Measurements from ENCODE around the gene TMEM120B.

Gene TMEM120B

DNA sequence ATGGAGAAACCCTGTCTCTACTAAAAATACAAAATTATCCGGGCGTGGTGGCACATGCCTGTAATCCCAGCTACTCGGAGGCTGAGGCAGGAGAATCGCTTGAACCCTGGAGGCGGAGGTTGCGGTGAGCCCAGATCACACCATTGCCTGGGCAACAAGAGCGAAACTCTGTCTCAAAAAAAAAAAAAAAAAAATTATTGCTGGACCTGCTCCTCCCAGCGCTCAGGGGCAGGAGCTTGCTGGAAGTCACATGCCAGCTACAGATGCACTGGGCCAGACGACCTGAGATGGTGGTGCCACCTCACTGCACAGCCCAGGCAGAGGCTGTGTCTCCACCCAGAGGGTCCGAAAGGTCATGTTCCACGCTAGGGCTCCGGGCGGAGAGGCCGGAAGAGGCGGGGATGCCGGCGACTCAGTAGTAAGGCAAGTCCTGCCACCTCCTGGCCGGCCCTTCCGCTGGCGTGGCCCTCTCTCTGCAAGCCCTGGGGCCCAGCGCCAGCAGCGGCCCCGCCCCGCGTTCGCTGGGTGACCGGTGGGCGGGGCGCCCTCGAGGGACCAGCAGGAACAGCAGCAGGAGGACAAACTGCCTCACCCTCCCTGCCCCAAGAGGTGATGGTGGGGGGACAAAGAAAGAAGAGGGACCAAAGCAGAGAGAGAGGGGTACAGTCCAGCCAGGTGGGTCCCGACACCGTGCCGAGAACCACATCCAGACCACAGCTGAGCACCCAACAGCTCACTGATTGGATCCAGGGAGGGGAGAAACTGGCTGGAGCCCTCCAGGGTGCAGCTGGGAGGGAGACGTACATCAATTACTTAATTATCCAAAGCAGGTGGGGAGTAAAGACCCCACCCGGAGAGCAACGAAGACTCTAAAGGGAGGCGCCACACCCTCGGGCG, 84.6 kb downstream of the TMEM120B start:
- Histone ChIP-seq H3K27me3 (ENCODE audit: low read depth, low read length) (no peaks in the 10 kb centered on the region), H3K4me3 (ENCODE audit: low read depth in 1 of 2, low read length in 2 of 2) (peak overlapping the region; percentile 43 to 62), H3K36me3 (ENCODE audit: control insufficient read depth in 1 of 2, insufficient read depth in 2 of 2, low read length in 2 of 2) (peaks cover 0 to 10% of the 10 kb centered on the region in 2 donors), H3K27ac (ENCODE audit: low read length) (peak overlapping the region; percentile 94), H3K9me3 (ENCODE audit: control insufficient read depth in 1 of 2, low read length in 2 of 2) (no peaks in the 10 kb centered on the region), H3K4me1 (ENCODE audit: control insufficient read depth in 1 of 2, insufficient read depth in 2 of 2, low read length in 2 of 2) (peaks cover 37 to 56% of the 10 kb centered on the region in 2 donors)

DNA sequence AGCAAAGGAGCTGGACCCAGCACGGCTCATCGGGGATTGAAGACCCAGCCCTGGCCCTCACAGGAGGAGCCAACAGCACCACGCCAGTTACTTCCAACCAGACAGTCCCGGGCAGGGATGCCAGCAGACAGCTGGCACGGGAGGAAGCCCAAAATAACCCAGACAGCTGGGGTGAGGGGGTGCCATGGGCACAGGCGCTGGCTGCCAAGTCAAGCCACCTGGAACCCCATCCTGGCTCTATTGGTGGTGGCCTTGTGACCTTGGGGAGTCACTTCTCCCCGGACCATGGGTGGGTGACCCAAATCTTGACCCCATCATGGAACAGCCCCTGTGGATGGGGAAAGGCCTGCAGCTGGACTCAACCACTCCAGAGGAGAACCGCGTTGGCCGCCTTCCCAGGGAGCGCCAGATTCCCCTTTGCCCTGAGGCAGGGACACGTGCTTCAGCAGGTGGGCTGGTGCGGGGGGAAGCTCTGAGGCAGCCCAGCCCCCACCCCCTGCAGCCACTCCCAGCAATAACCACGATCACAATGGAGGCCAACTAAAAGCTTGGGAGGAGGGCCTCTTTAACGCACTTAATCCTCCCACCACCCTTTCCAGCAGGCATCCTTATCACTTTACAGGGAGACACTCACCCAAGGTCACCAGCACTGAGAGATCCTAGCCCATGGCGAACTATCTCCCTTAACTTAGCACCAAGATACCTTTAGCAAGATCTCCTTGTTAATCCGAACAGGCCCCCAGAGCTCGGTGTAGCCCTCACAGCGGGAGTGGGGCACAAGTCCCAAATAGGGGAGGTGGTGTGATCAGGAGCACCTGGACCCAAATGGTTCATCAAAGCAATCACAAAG, 85.6 kb downstream of the TMEM120B start:
- H3K4me1 ChIP-seq (ENCODE audit: control insufficient read depth in 1 of 2, insufficient read depth in 2 of 2, low read length in 2 of 2) = peaks cover 37 to 56% of the 10 kb centered on the region in 2 donors

GRCh38 chr12:121798787-121799155, 86.2 kb downstream of the TMEM120B start:
- peaks cover 0 to 10% of the 10 kb centered on the region in 2 donors for H3K36me3 ChIP-seq (ENCODE audit: control insufficient read depth in 1 of 2, insufficient read depth in 2 of 2, low read length in 2 of 2)
- H3K27ac ChIP-seq (ENCODE audit: low read length) = peak overlapping the region; percentile 94
- H3K27me3 ChIP-seq (ENCODE audit: low read depth, low read length) = no peaks in the 10 kb centered on the region
- H3K4me3 ChIP-seq (ENCODE audit: low read depth in 1 of 2, low read length in 2 of 2) = peak overlapping the region; percentile 43 to 62
- H3K9me3 ChIP-seq (ENCODE audit: control insufficient read depth in 1 of 2, low read length in 2 of 2) = no peaks in the 10 kb centered on the region
- peaks cover 37 to 54% of the 10 kb centered on the region in 2 donors for H3K4me1 ChIP-seq (ENCODE audit: control insufficient read depth in 1 of 2, insufficient read depth in 2 of 2, low read length in 2 of 2)

More for the DNA sequence above, 85.6 kb downstream of the TMEM120B start:
- Histone ChIP-seq H3K27ac (ENCODE audit: low read length) (peak overlapping the region; percentile 94), H3K36me3 (ENCODE audit: control insufficient read depth in 1 of 2, insufficient read depth in 2 of 2, low read length in 2 of 2) (peaks cover 0 to 10% of the 10 kb centered on the region in 2 donors), H3K9me3 (ENCODE audit: control insufficient read depth in 1 of 2, low read length in 2 of 2) (no peaks in the 10 kb centered on the region), H3K27me3 (ENCODE audit: low read depth, low read length) (no peaks in the 10 kb centered on the region), H3K4me3 (ENCODE audit: low read depth in 1 of 2, low read length in 2 of 2) (peak overlapping the region; percentile 43 to 62)

DNA sequence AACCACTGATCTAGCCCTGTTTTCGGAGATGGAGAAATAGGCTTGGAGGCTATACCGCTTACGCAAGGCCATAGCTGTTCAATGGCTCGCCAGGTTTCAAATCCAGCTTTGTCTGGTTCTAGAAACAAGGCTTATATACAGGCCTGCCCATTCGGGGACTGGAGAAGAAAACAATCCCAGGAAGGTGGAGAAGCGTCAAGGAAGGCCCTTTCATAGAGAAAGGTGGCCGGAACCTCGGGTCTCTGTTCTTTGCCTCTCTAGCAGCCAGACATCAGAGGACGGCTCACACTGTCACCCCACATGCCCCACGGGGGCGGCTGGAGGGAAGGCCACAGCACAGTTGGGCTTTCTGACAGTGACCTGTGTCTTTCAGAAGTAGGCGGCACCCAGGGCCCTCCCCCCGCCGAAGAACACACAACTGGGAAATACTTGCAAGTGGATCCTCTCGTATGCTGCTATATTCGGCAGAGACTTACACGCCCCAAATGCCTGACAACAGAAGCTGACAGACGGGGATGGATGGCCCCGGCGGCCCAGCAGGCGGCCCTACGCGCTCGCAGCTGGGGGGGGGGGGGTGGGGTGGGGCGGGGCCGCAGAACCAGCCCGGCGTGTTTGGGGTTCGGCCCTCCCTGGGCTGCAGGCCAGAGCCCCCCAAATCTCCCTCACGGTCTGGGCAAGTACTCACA, 86.7 kb downstream of the TMEM120B start:
- peak overlapping the region; percentile 94 for H3K27ac ChIP-seq (ENCODE audit: low read length)
- no peaks in the 10 kb centered on the region for H3K9me3 ChIP-seq (ENCODE audit: control insufficient read depth in 1 of 2, low read length in 2 of 2)
- H3K27me3 ChIP-seq (ENCODE audit: low read depth, low read length) = no peaks in the 10 kb centered on the region
- H3K4me1 ChIP-seq (ENCODE audit: control insufficient read depth in 1 of 2, insufficient read depth in 2 of 2, low read length in 2 of 2) = peaks cover 37 to 48% of the 10 kb centered on the region in 2 donors
- peaks cover 0 to 10% of the 10 kb centered on the region in 2 donors for H3K36me3 ChIP-seq (ENCODE audit: control insufficient read depth in 1 of 2, insufficient read depth in 2 of 2, low read length in 2 of 2)
- H3K4me3 ChIP-seq (ENCODE audit: low read depth in 1 of 2, low read length in 2 of 2) = peak overlapping the region; percentile 61 to 62

- Histone ChIP-seq H3K27ac (ENCODE audit: low read length) (peak overlapping the region; percentile 60), H3K27me3 (ENCODE audit: low read depth, low read length) (no peaks in the 10 kb centered on the region), H3K36me3 (ENCODE audit: control insufficient read depth in 1 of 2, insufficient read depth in 2 of 2, low read length in 2 of 2) (peaks cover 0 to 10% of the 10 kb centered on the region in 2 donors), H3K9me3 (ENCODE audit: control insufficient read depth in 1 of 2, low read length in 2 of 2) (no peaks in the 10 kb centered on the region), H3K4me1 (ENCODE audit: control insufficient read depth in 1 of 2, insufficient read depth in 2 of 2, low read length in 2 of 2) (peaks cover 30 to 41% of the 10 kb centered on the region in 2 donors), H3K4me3 (ENCODE audit: low read depth in 1 of 2, low read length in 2 of 2) (peak overlapping the region; percentile 42 to 61)
These were observed 87.5 kb downstream of the TMEM120B start for GRCh38 chr12:121799842-121800693.

DNA sequence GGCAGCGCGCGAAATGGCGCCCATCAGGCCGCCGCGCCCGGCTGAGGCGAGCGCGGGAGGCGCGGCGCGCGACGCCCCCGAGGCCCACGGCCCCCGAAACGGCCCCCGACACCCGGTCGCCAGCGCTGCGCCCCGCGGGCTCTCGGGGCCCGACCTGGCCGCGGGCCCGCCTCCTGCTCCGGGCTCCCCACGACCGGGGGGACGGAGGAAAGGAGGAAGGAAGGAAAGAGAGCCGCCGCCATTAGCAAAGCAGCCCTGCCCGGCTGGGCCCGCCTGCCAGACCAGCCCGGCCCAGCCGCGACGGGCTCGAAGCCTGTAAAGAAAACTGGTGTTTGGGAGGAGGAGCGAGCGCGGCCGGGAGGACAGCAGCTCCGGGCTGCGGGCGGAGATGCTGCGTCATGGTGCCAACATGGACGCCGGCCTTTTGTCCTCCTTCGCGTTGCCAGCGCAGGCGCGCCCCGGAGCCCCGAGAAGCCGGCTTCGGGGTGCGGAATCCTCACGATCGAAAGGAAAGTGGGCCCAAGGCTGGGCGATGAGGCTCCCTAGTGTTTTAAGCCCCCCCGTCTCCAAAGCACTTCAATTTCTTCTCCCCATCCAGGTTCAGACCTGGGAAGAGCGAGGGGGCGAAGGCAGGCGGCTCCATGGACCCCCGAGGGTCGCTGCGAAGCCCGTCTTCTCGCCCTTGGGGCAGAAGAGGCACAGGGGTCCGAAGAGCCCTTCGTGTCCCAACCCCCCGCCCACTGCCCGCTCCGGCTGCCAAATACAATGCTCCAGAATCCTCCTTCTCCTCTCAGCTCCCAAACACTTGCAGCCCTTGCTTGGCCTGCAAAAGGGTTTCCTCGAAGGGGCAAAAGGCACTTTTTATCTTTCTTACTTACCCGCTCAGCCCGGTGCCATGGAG, 88.4 kb downstream of the TMEM120B start:
- Histone ChIP-seq H3K36me3 (ENCODE audit: control insufficient read depth in 1 of 2, insufficient read depth in 2 of 2, low read length in 2 of 2) (peaks cover 0 to 10% of the 10 kb centered on the region in 2 donors), H3K27ac (ENCODE audit: low read length) (peak overlapping the region; percentile 99), H3K9me3 (ENCODE audit: control insufficient read depth in 1 of 2, low read length in 2 of 2) (no peaks in the 10 kb centered on the region), H3K27me3 (ENCODE audit: low read depth, low read length) (no peaks in the 10 kb centered on the region), H3K4me3 (ENCODE audit: low read depth in 1 of 2, low read length in 2 of 2) (peak overlapping the region; percentile 78 to 82), H3K4me1 (ENCODE audit: control insufficient read depth in 1 of 2, insufficient read depth in 2 of 2, low read length in 2 of 2) (peaks cover 27 to 36% of the 10 kb centered on the region in 2 donors)

DNA sequence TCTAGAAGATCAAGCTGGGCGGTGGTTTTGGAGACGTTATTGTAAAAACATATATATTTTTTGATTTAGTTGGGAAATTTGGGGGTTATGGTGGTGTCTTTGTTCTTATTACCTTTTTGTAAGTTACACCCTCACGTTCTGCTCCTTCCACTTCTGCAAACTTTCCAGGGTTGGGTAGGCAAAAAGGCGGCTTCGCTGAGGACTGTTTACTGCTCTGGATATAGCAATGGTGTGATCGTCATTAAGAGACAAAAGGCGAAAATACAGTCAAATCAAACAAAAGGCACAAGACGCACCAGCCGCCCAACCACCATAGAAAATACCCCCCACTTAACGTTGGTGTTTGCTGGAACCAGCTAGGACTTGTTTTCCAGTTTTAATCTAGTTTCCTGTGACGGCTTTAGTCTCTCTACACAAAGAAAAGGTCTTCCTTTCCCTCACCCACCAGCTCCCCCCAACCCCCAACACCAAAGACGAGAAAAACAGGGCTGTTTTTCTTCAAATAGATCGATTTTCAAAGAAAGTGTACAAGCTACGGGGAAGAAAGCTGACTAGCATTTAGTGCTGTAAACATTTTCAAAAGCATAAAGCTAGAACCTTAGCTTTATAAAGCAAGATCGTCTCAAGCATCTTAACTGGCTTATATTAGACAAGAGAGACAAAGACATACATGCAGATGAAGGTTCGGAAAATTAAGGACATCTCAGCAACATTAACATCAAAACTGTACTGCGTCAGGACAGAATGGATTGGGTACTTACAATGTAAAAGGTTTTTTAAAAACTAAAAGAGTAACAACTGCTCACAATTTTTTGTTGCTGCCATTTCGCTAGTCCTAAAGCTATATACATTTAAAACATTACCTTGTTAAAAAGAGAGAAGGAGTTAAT, 89.3 kb downstream of the TMEM120B start:
- peaks cover 32 to 36% of the 10 kb centered on the region in 2 donors for H3K4me1 ChIP-seq (ENCODE audit: control insufficient read depth in 1 of 2, insufficient read depth in 2 of 2, low read length in 2 of 2)
- peaks cover 0 to 10% of the 10 kb centered on the region in 2 donors for H3K36me3 ChIP-seq (ENCODE audit: control insufficient read depth in 1 of 2, insufficient read depth in 2 of 2, low read length in 2 of 2)
- H3K27me3 ChIP-seq (ENCODE audit: low read depth, low read length) = no peaks in the 10 kb centered on the region
- H3K9me3 ChIP-seq (ENCODE audit: control insufficient read depth in 1 of 2, low read length in 2 of 2) = no peaks in the 10 kb centered on the region
- peak overlapping the region; percentile 78 to 82 for H3K4me3 ChIP-seq (ENCODE audit: low read depth in 1 of 2, low read length in 2 of 2)
- peak overlapping the region; percentile 99 for H3K27ac ChIP-seq (ENCODE audit: low read length)

- peaks cover 30 to 36% of the 10 kb centered on the region in 2 donors for H3K4me1 ChIP-seq (ENCODE audit: control insufficient read depth in 1 of 2, insufficient read depth in 2 of 2, low read length in 2 of 2)
- H3K27ac ChIP-seq (ENCODE audit: low read length) = peak overlapping the region; percentile 99
- H3K27me3 ChIP-seq (ENCODE audit: low read depth, low read length) = no peaks in the 10 kb centered on the region
These were observed 89.9 kb downstream of the TMEM120B start for GRCh38 chr12:121802485-121802842.

More at GRCh38 chr12:121802485-121802842, 89.9 kb downstream of the TMEM120B start:
- Histone ChIP-seq H3K36me3 (ENCODE audit: control insufficient read depth in 1 of 2, insufficient read depth in 2 of 2, low read length in 2 of 2) (peaks cover 0 to 10% of the 10 kb centered on the region in 2 donors), H3K9me3 (ENCODE audit: control insufficient read depth in 1 of 2, low read length in 2 of 2) (no peaks in the 10 kb centered on the region), H3K4me3 (ENCODE audit: low read depth in 1 of 2, low read length in 2 of 2) (peak overlapping the region; percentile 78 to 82)

All from muscle layer of duodenum (tissue), 2 donors.